HG03135 (cell line): ENCODE data around the gene BACH2.
"Not testable (repeated sequence)": the region's sequence is repeated elsewhere in the genome, so short reads cannot be mapped to it uniquely, and the experiment has no call there.

ENCODE experiments used
- ATAC-seq: cut with Tn5 transposase; IDR thresholded peaks from one replicate; pipeline ENCODE4 v1.9.1; 2021; ENCODE audit warnings: mild to moderate bottlenecking, moderate library complexity; ENCODE audit not compliant: unreplicated experiment

BACH2 gene

DNA sequence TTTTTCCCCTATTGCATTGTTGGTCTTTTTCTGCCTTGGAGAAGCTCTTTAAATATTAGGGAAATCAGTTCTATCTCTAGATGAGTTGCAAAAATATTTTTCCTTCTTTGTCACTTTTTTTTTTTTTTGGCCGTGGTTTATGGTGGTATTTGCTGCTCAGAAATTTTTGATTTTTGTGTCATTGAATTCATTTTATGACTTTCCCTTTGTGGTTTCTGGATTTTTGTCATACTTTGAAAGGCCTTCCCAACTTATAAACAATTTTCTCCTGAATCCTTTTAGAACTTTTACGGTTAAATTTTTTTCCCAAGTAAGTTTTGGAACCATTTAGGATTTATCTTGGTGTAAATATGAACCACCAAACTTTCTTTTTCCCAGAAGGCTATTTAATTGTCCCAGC is 256.7 kb downstream of the BACH2 start:
- ATAC-seq: no peak

DNA sequence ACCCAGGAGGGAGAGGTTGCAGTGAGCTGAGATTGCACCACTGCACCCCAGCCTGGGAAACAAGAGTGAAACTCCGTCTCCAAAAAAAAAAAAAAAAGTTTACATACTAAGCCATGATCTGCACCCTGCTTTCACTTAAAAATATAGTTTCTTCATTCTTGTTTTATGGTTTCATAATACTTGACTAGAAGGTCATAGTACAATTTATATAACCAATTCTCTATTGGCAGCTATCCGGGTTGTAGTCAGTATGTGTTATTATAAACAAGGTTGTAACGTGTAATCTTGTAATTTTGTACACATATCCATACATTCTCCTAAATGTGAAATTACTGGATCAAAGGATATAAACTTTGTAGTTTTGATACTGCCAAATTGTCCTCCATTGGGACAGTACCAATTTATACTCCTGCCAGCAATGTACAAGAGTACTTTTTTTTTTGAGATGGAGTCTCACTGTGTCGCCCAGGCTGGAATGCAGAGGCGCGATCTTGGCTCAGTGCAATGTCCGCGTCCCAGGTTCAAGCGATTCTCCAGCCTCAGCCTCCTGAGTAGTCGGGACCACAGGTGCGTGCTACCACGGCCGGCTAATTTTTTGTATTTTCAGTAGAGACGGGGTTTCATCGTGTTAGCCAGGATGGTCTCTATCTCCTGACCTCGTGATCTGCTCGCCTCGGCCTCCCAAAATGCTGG is 257.5 kb downstream of the BACH2 start:
- no peak for ATAC-seq

DNA sequence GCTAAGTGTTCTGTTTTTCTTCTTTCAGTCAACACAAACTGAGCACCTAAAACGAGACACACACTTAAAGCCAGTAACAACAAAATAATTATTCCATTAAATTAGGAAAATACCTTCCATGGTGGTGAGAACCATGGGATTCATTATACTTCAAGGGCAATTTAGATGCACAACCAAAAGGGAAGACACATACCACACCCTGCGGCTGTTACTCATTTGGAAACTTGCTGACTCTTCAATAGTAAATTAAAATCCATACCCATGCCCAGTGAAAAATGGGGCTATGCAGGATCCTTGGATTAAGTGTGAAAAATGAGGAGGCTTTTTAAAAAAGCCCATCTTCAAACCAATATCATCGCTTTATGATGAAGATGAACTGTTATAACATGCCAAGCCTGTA is 259.7 kb downstream of the BACH2 start:
- ATAC-seq: no peak

DNA sequence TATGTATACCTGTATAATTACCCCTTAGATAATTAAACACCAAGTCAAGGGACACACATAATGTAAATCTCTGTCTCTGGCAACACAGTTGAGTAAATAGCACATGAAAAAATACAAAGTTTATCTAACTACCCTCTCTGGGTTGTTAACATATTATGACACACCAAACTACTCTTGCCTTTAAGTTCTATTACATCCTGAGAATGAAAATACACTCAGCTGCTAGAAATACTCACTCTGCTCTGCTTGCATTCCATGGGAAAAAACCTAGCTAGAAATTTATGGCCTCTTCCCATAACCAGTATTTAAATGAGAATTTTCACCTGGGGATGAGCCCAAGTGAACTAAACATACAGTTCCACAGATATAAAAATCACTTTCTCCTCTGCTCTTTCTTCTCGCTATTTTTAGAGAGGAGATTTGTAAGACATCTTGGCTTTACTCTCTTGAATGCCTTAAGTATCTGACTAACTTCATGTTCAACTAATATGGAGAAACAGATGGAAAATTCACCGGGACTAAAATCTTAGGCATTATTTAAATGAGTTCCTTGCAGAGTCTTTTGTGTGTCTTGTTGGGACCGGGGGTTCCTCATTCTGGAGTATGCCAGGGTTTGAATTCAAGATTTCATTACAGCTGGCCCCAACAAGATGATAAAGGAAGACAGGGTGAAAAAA is 261.5 kb downstream of the BACH2 start:
- no peak for ATAC-seq

DNA sequence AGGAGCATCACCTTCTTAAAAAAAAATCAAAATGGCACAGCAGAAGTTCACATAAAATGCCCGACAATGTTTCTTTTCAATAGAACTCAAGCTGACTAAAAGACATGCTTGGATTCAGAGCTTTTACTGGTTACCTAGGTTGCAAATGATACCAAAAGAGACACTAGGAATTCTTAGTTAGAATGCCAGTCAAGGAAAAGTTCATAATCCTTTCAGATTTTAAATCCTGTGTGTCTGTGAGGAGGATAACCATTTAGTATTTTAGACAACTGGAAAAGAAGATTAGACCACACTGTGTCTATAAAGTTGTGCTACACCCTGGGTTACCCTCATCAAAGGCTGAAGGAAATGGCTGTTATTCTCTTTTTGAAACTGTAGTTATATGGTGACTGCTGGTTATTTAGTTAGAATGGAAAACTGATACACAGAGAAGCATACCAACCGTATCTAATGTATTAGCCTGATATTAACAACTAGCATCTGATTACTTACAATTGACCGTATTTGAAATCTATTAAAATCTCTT is 262.8 kb downstream of the BACH2 start:
- no peak for ATAC-seq

DNA sequence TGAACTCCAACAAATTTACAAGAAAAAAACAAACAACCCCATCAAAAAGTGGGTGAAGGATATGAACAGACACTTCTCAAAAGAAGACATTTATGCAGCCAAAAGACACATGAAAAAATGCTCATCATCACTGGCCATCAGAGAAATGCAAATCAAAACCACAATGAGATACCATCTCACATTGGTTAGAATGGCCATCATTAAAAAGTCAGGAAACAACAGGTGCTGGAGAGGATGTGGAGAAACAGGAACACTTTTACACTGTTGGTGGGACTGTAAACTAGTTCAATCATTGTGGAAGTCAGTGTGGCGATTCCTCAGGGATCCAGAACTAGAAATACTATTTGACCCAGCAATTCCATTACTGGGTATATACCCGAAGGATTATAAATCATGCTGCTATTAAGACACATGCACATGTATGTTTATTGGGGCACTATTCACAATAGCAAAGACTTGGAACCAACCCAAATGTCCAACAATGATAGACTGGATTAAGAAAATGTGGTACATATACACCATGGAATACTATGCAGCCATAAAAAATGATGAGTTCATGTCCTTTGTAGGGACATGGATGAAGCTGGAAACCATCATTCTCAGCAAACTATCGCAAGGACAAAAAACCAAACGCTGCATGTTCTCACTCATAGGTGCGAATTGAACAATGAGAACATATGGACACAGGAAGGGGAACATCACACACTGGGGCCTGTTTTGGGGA is 264.0 kb downstream of the BACH2 start:
- not testable (repeated sequence) for ATAC-seq

DNA sequence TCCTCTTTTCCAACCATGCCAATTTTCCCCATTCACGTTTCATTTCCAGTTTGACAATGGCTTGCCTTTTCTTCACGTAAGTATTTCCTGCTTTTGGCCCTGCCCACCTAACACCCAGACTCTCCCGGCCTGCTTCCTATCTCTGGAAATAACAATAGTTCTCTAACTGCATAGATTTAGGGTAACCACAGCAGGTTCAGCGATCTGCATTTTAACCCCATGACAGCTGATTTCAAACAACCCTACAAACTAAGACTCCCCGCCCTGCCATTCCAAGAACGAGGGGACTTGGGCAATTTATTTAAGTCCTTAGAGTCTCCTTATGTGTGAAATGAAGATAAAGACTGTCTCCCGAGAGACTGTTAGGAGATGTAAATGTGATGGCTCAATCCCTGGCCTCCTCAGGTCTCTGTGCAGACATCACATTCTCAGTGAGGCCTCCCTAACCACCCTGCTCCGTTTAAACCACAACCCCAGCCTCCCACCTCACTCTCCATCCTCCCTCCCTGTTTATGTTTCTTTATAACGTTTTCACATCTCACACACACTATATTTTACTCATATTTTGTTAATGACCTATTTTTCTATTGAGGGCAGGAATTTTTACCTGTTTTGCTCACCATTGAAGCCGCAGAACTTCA is 267.5 kb downstream of the BACH2 start:
- no peak for ATAC-seq

DNA sequence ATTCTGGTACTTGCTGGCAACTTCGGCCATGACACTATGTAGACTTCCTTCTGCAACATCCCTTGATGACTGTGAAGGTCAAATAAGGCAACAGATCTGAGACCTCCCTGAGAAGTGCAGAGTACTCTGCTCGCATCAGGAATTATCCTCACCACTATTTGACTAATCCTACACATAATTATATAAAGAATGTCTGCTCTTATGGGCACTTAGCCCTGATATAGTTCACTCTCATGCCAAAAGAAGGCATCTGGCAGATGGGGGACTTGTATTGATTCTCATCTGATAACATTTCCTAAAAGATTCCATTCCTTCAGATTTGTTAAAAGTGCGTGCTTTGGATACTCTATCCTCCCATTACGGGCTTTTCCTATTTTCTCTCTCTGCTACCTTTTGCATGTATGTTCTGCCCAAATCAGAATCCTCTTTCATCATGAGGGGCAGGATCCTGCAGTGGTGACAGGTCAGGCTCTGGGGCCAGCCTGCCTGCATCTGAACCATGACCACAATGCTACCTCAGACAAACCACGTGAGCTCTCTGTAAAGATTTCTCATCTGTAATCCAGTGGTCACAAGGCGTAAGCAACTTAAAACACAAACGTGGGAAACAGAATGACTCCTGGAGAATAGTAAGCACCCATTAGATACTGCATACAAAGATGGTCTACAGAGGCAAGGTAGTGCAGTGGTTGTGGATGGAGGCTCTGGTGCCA is 268.4 kb downstream of the BACH2 start:
- ATAC-seq: no peak

DNA sequence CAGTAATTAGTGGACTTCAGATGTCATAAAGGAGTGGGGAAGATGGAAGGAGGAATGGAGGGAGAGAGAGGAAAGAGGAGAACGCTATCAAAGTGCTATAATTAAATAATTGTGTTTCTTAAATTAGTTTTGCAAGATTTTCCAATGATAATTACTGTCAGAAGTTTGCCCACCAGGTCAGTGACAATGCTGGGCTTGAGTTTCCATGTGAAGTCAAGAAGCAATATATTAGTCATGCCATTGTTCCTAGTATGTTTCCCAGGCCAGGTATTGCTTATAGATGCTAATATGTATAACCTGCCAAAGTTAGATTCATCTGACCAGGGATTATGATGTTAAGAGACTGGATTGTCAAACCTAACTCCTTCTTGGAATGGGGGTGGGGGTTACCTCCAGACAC is 270.4 kb downstream of the BACH2 start:
- ATAC-seq: no peak

DNA sequence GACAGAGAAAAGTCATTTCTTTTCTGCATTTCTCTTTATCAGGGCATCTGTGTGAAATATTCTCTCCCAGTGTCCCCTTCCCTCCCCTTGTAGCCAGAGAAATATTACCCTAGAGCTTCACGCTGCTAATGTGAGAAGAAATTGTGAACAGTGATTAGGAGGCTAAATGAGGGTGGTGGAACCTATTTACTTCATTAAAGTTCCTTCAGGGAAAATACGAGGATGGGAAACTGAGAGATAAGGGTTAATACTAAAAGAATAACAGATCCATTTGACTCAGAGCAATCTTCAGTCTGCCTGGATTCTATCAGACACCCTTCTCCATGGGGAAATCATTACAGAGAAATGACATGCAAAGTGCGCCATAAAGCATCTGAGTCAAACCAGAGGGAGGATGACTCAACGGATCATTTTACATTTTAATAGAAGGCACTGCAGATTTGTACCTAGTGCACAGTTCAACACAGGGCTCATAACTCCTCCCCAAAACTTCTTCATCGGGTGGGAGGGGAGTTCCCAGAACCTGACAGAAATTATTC is 271.1 kb downstream of the BACH2 start:
- no peak for ATAC-seq

DNA sequence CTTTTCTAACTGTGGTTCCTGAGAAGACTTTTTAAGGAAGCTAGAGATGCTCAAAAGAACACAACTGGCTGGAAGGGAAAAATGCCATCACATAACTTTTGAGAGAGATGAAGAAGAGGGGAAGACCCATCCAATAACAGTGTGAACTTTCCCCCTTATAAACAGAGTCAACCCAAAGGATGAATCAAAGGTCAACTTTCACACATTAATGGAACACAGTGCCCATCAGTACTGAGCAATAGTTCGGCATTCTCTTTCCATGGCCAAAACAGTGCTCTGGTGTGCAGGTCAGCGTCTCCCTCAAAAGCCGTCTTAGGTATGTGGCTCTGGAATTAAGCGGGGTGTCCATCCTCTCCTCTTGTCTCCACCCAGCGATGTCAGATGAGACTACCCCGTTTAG is 272.0 kb downstream of the BACH2 start:
- no peak for ATAC-seq

DNA sequence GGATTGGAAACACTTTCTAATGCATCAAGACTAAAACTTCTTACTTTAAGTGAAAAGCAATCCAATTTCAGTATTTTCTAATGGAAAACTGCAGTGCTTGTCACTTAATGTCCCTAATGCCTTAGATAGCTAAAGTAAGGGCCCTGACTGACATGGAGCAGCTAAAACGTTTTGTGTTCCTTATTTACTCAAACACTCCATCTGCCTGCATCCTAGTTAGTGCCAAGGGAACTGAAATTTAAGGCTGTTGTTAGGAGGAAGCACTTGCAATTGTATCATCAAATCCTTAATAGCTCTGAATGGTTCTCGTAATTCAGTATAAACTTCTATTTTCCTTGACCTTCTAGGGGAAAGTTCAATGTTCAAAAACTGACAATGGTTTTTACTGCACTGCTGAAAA is 274.9 kb downstream of the BACH2 start:
- no peak for ATAC-seq

DNA sequence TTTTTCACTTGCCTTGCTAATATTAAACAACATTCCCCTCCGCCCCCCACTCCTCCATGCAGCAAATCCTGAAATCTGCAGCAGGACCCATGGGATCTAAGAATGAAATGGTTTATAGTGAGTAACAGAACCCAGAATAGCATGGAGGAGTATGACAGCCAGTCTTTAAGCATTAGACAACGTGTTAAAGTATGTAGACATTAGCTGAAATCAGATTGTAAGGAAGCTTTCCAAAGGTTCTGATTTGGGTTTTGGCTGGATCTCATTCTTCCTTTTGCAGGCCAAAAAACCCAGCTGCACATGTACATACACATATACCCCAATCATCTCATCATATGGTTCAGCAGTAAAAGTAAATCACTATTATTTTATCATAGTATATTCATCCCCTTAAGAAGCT is 275.9 kb downstream of the BACH2 start:
- no peak for ATAC-seq

DNA sequence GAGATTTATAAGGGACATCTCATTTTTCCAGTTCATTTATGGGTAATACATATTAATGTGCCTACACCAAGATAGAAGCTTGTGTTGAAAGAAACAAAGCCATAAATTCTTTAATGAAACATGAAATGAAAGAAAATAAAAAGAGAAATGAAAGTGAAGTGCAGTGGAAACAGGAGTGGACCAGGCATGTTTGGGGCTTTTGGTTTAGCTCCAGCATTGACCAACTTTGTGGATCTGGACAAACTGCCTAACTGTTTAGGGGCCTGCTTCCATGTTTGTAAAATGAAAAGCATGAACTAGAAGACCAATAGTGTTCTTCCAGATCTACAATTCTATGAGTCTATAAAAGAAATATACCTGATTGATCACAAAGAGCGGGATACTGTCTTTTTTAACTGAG is 277.4 kb downstream of the BACH2 start:
- no peak for ATAC-seq

DNA sequence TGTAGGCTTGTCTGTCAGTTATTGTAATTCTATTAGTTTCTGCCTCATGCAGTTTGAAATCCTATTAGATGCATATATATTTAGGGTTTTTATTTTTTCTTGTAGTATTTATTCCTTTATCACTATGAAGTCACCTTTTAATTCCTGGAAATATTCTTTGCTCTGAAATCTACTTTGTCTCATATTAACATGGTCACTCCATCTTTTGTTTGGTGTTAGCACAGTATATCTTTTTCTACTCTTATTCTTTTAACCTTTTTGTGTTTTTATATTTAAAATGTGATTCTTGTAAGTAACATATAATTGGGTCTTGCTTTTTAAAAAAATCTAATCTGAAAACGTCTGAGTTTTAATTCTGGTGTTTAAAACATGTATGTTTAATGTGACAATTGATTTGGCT is 280.8 kb downstream of the BACH2 start:
- ATAC-seq: no peak

DNA sequence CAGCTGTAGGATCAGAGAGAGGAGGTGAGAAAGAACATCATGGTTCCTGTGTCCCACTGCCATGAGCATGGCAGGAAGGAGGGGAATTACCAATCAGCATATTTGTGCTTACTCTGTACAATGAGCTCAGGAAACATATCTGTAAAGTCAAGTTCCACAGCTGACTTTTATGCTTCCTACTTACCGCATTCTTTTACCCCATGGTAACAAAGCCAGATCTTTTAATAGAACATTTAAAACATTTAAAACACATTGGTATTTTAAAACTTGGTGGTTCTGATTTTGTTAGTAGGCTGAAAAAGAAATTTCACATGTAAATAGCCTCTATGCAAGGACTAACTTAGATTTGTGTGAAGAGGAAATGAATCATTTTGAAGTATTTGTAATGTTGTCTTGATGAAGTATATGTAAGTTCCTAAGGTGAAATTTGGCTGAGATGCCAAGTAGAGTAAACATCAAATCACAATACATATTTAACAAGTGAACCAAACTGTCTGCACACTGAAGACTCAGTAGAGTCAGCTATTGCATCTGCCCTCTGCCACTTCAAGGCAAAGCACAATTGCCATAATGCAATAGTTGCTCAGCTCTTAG is 287.6 kb downstream of the BACH2 start:
- ATAC-seq: no peak

DNA sequence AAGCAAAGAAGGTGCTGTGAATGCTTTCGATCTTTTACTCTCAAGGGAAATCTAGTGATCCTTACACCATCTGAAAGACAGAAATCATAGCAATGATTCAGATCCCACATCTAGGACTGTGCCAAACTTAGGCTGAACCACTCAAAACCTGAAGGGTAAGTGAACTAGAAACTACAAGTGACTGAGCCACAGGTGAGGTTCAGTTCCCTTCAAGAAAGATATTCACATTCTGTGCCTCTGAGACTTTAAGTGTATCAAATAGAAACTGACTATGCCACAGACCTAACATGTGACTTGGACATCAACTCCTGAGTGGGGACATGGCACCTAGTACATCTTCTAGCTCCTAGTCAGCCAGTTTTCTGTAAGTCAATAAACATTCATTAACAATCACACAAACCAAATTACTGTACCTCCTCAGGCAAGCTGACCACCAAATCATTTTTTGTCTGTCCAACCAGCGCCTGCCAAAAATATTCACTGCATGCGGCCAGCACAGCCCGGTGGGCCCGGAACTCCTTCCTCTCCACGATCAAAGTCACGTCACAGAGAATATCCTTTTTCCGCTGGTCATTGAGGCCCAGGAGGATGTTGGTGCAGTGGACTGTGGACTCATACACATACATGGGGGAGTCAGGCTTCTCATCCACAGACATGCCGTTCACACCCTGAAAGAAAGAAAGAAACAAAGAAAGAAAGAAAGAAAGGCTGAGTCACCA is 288.3 kb downstream of the BACH2 start:
- no peak for ATAC-seq

DNA sequence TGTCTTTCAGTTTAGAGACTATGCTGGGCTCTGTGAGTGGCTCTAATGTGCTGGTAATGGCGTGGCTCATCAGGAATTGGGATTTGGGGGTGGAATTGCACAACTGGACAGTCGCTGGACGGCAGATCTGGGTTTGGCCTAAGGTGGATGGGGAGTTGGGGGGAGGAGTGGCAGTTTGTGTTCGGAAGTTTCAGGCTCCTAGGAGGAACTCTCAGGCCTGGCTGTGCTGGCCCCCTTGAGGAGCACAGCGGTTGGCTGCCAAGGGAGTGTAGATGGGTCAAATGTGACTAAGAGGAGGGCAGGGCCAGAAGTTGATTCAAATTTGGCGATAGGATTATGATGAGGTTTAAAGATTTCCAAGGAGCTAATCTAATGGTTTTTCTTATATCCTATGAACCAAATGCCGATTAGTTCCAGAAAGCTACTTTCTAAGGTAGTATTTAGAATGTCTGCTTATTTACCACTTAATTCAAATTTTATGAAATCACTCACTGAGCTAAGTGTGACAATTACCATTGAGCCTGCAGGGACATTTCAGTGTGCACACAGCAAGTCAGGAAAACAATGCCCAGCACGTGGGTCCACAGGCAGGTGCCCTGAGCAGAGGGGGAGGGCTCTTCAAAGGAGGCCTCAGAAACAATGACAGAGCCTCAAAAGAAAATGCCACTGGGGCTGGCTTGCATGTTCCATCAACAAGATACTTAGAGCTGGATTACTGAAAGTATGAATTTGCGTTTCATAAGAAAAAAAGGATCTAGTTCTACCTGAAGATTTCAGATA is 291.4 kb downstream of the BACH2 start:
- no peak for ATAC-seq

DNA sequence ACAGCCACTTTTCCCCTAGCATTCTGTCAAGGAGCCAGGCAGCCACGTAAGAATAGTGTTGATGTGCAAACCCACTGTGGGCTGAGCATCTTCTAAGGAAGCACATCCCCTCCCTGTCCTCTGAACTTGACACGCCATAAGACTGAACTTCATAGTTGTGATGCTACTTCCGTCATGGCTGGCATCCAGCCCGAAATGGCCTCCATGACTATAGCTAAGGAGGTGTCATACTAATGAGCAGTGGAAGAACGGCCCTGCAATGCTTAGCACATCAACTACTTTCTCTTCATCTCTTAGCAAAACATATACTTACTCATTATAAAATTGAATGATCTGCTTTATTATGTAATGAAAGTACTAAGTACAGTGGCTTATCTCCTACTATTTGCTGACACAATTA is 292.1 kb downstream of the BACH2 start:
- ATAC-seq: no peak
